Natural killer cell (primary cell): Measurements from ENCODE around the gene MB21D2. TPM values are rescaled to one million over a fixed set of nuclear protein-coding genes. Genes with fewer than 3 reads are reported as not detected.

Source experiments
- ATAC-seq, 3 donors: fragments of 150-1000 bp in 2 of 3; fragments of 200-7000 bp in 1 of 3; cut with Tn5 transposase; 1 replicate in 1 of 3; 2 replicates in 2 of 3; pipeline ENCODE4 v1.10.0; 2021; ENCODE audit warnings: mild to moderate bottlenecking in 2 of 3, moderate library complexity in 2 of 3
- DNase-seq, 2 donors: peaks; one replicate each; pipeline versions ENCODE4 v3.0.0 to v3.0.0-alpha.2; 2013 to 2021; ENCODE audit warnings: mixed read lengths in 1 of 2
- H3K27ac ChIP-seq: one replicate; pipeline ENCODE4 v1.5.1; 2013; ENCODE audit warnings: mild to moderate bottlenecking, low read length
- H3K27me3 ChIP-seq: one replicate; pipeline ENCODE4 v1.6.1; 2013; ENCODE audit warnings: low read length; ENCODE audit not compliant: control insufficient read depth, insufficient read depth
- H3K36me3 ChIP-seq: one replicate; pipeline ENCODE4 v1.6.1; 2013; ENCODE audit warnings: low read length; ENCODE audit not compliant: control insufficient read depth, insufficient read depth
- H3K4me1 ChIP-seq: one replicate; pipeline ENCODE4 v1.6.1; 2013; ENCODE audit warnings: low read length; ENCODE audit not compliant: control insufficient read depth, insufficient read depth
- H3K4me3 ChIP-seq: one replicate; pipeline ENCODE4 v1.5.1; 2013; ENCODE audit warnings: low read length
- H3K9me3 ChIP-seq: one replicate; pipeline ENCODE4 v1.6.1; 2013; ENCODE audit warnings: low read length; ENCODE audit not compliant: control insufficient read depth, insufficient read depth
- H3K27ac Mint-ChIP-seq, 2 donors: one replicate each; pipeline ENCODE4 v1.8.0; 2022; ENCODE audit warnings: mild to moderate bottlenecking in 2 of 2, mixed read lengths in 2 of 2, moderate library complexity in 1 of 2
- H3K27me3 Mint-ChIP-seq, 2 donors: one replicate each; pipeline ENCODE4 v1.8.0; 2022; ENCODE audit warnings: low read depth in 2 of 2, mixed read lengths in 2 of 2
- H3K36me3 Mint-ChIP-seq: one replicate; pipeline ENCODE4 v1.8.0; 2022; ENCODE audit warnings: mixed read lengths
- H3K4me1 Mint-ChIP-seq, 2 donors: one replicate each; pipeline ENCODE4 v1.8.0; 2022; ENCODE audit warnings: mixed read lengths in 2 of 2
- H3K4me3 Mint-ChIP-seq: one replicate; pipeline ENCODE4 v1.8.0; 2022; ENCODE audit warnings: mild to moderate bottlenecking, moderate library complexity, mixed read lengths
- H3K9me3 Mint-ChIP-seq, 2 donors: one replicate each; pipeline ENCODE4 v1.8.0; 2022; ENCODE audit warnings: mixed read lengths in 2 of 2
- WGBS: methylation state at CpG from one replicate; pipeline ENCODE4 v1.1.7; 2013; ENCODE audit warnings: missing lambda C conversion rate; ENCODE audit not compliant: insufficient coverage; 5-methylcytosine and 5-hydroxymethylcytosine counted together
- intact Hi-C: fragments of 100-400 bp; cut with micrococcal nuclease; formaldehyde crosslinking; loops from one replicate; pipeline ENCODE4 v1.14.2; 2022
- total RNA-seq, 4 donors: library from RNA; stranded (reverse); fragments of 120-200 nt in 1 of 4; gene quantifications; one replicate each; pipeline versions ENCODE4 v1.2.3 to v1.2.4, GENCODE V29; 2013 to 2022
- TF ChIP-seq, protein P1 (sequence below): fragments of 200-600 bp; IDR thresholded peaks from one replicate; pipeline ENCODE4 v1.8.0; 2022; ENCODE audit warnings: antibody characterized with exemption

The MB21D2 gene
- total RNA-seq, 3 donors from 2014 or later (not counting 1 experiment from before 2014, with no cell fraction given), result 0.19 to 0.45 (median 0.27) TPM

DNA sequence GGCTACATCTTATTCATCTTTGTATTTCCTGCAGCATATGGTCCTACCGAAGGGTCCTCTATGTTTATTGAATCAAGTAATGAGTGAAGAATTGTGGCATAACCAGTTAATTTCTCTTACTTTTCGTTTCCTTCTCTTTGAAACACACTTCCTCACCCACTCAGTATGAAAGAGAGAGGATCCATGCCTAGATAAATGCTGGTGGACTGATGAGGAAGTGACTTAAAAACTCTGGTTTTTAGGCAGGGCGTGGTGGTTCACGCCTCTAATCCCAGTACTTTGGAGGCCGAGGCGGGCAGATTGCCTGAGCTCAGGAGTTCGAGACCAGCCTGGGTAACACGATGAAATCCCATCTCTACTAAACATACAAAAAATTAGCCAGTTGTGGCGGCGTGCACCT lies 2.2 kb upstream of the MB21D2 start:
- DNase-seq (no peak), ATAC-seq (no peak)
- intact Hi-C loops, result no loop called here
- Histone ChIP-seq H3K9me3 (no peaks in the 10 kb centered on the region), H3K4me3 (no peak overlapping the region), H3K27me3 (peaks cover 32% of the 10 kb centered on the region), H3K27ac (no peak overlapping the region), H3K4me1 (peaks cover 18% of the 10 kb centered on the region), H3K36me3 (no peaks in the 10 kb centered on the region)
- WGBS, result 79% methylated on average over 8 of the region's 10 CpGs
- Mint-ChIP-seq H3K27me3 (peaks cover 47 to 62% of the 10 kb centered on the region in 2 donors), H3K9me3 (peaks cover 0 to 2% of the 10 kb centered on the region in 2 donors), H3K27ac (no peak overlapping the region), H3K36me3 (no peaks in the 10 kb centered on the region), H3K4me3 (no peak overlapping the region), H3K4me1 (peaks cover 12 to 13% of the 10 kb centered on the region in 2 donors)
- TF ChIP-seq, protein P1, sequence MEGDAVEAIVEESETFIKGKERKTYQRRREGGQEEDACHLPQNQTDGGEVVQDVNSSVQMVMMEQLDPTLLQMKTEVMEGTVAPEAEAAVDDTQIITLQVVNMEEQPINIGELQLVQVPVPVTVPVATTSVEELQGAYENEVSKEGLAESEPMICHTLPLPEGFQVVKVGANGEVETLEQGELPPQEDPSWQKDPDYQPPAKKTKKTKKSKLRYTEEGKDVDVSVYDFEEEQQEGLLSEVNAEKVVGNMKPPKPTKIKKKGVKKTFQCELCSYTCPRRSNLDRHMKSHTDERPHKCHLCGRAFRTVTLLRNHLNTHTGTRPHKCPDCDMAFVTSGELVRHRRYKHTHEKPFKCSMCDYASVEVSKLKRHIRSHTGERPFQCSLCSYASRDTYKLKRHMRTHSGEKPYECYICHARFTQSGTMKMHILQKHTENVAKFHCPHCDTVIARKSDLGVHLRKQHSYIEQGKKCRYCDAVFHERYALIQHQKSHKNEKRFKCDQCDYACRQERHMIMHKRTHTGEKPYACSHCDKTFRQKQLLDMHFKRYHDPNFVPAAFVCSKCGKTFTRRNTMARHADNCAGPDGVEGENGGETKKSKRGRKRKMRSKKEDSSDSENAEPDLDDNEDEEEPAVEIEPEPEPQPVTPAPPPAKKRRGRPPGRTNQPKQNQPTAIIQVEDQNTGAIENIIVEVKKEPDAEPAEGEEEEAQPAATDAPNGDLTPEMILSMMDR, result no peak

DNA sequence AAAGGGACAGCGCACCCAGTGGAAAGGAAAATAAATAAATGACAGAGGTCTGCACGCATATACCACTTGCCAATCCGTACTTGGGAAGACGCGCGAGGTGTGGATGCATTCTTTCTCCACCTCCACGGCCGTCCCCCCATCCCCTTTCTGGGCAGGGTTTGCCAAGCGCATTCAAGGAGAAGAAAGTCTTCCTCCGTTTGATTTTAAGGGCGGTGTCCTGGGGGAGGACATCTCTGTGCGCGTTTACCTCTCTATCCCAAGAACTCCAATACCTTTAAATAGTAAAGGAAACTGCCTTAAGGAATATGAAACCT lies 576 bp upstream of the MB21D2 start:
- H3K27me3 ChIP-seq, result peaks cover 33% of the 10 kb centered on the region
- Mint-ChIP-seq H3K4me1 (peaks cover 12 to 13% of the 10 kb centered on the region in 2 donors), H3K27ac (peak overlapping the region in 1 of 2 donors; percentile 44)

DNA sequence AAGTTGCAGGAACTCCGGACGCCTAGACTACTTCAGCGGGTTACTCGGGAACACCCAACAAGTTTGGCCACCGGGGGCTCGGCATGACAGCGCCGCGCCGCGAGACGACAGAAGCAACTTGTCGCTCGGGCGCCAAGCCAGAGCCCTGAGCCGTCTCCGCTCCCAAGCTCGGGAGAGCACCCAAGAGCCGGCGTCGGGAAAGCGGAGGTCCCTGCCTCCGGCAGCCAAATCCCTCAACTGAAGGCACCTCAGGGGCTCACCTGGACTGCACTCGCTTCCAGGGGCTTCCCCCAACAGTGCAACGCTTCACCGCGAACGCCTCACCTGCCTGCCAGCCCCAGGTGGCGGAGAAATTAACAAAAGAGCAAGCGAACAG lies 640 bp downstream of the MB21D2 start:
- intact Hi-C loops, result no loop called here
- WGBS, result 2% methylated on average over 30 of the region's 30 CpGs
- H3K4me1 Mint-ChIP-seq, result peaks cover 12 to 13% of the 10 kb centered on the region in 2 donors
- H3K27me3 ChIP-seq, result peaks cover 33% of the 10 kb centered on the region
- peaks cover 0 to 2% of the 10 kb centered on the region in 2 donors for H3K9me3 Mint-ChIP-seq
- H3K4me3 ChIP-seq, result peak overlapping the region; percentile 44
- peak overlapping the region in 1 of 2 donors; percentile 75 for H3K27ac Mint-ChIP-seq
- no peaks in the 10 kb centered on the region for H3K36me3 ChIP-seq
- ATAC-seq, result peak in 1 of 3 donors; percentile 12
- peak overlapping the region; percentile 72 for H3K4me3 Mint-ChIP-seq
- TF ChIP-seq, protein P1, result no peak
- H3K9me3 ChIP-seq, result no peaks in the 10 kb centered on the region
- peaks cover 18% of the 10 kb centered on the region for H3K4me1 ChIP-seq
- DNase-seq, result peak in 1 of 2 donors; percentile 54
- H3K27me3 Mint-ChIP-seq, result peaks cover 58 to 66% of the 10 kb centered on the region in 2 donors
- no peaks in the 10 kb centered on the region for H3K36me3 Mint-ChIP-seq
- H3K27ac ChIP-seq, result no peak overlapping the region

More for the DNA sequence above, 576 bp upstream of the MB21D2 start:
- no peaks in the 10 kb centered on the region for H3K36me3 Mint-ChIP-seq
- DNase-seq, result no peak
- intact Hi-C loops, result no loop called here
- H3K9me3 Mint-ChIP-seq, result peaks cover 0 to 2% of the 10 kb centered on the region in 2 donors
- Histone ChIP-seq H3K27ac (no peak overlapping the region), H3K36me3 (no peaks in the 10 kb centered on the region), H3K4me3 (peak overlapping the region; percentile 42), H3K9me3 (no peaks in the 10 kb centered on the region), H3K4me1 (peaks cover 18% of the 10 kb centered on the region)
- TF ChIP-seq, protein P1, result no peak
- peaks cover 57 to 67% of the 10 kb centered on the region in 2 donors for H3K27me3 Mint-ChIP-seq
- no peak for ATAC-seq
- H3K4me3 Mint-ChIP-seq, result peak overlapping the region; percentile 28
- WGBS, result 8% methylated on average over 11 of the region's 13 CpGs
